ENCODE results near the gene JUNB. TPM values are rescaled to one million over a fixed set of nuclear protein-coding genes. Genes with fewer than 3 reads are reported as not detected.

JUNB gene
- total and polyA plus RNA-seq, 2 of the 13 experiments (the other 11 are each of a cell fraction or from before 2014, with no cell fraction given) = 7.7 to 8.2 TPM

DNA sequence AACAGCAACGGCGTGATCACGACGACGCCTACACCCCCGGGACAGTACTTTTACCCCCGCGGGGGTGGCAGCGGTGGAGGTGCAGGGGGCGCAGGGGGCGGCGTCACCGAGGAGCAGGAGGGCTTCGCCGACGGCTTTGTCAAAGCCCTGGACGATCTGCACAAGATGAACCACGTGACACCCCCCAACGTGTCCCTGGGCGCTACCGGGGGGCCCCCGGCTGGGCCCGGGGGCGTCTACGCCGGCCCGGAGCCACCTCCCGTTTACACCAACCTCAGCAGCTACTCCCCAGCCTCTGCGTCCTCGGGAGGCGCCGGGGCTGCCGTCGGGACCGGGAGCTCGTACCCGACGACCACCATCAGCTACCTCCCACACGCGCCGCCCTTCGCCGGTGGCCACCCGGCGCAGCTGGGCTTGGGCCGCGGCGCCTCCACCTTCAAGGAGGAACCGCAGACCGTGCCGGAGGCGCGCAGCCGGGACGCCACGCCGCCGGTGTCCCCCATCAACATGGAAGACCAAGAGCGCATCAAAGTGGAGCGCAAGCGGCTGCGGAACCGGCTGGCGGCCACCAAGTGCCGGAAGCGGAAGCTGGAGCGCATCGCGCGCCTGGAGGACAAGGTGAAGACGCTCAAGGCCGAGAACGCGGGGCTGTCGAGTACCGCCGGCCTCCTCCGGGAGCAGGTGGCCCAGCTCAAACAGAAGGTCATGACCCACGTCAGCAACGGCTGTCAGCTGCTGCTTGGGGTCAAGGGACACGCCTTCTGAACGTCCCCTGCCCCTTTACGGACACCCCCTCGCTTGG, 966 bp downstream of the JUNB start (continued):
- TF ChIP-seq, protein P1, sequence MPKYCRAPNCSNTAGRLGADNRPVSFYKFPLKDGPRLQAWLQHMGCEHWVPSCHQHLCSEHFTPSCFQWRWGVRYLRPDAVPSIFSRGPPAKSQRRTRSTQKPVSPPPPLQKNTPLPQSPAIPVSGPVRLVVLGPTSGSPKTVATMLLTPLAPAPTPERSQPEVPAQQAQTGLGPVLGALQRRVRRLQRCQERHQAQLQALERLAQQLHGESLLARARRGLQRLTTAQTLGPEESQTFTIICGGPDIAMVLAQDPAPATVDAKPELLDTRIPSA (CRISPR knock-in tag; IDR thresholded peaks at IDR 0.05; ENCODE audit: borderline replicate concordance) = no peak
- TF ChIP-seq ZNF3 (CRISPR knock-in tag; IDR thresholded peaks at IDR 0.05) = no peak
- peak; percentile 53; the same call in 1 of the 2 replicates for TF ChIP-seq BORCS8-MEF2B (CRISPR knock-in tag; IDR thresholded peaks at IDR 0.05)
- no peak for TF ChIP-seq NFYC (CRISPR knock-in tag; IDR thresholded peaks at IDR 0.05)
- TF ChIP-seq PRPF4 (IDR thresholded peaks at IDR 0.05; ENCODE audit: low read depth, low read length, poor library complexity, severe bottlenecking) = no peak
- TF ChIP-seq AHR (CRISPR knock-in tag; IDR thresholded peaks at IDR 0.05) = no peak
- TF ChIP-seq HNF4G (IDR thresholded peaks at IDR 0.05; ENCODE audit: borderline replicate concordance, low read depth, low read length) = no peak
- no peak for TF ChIP-seq HNF4G (CRISPR knock-in tag; IDR thresholded peaks at IDR 0.05; ENCODE audit: borderline replicate concordance, low read depth)
- no peak for TF ChIP-seq ZNF235 (CRISPR knock-in tag; IDR thresholded peaks at IDR 0.05; ENCODE audit: borderline replicate concordance)
- TF ChIP-seq CCAR2 (optimal IDR thresholded peaks at IDR 0.05; ENCODE audit: low read depth, low read length) = no peak
- TF ChIP-seq, protein P2, sequence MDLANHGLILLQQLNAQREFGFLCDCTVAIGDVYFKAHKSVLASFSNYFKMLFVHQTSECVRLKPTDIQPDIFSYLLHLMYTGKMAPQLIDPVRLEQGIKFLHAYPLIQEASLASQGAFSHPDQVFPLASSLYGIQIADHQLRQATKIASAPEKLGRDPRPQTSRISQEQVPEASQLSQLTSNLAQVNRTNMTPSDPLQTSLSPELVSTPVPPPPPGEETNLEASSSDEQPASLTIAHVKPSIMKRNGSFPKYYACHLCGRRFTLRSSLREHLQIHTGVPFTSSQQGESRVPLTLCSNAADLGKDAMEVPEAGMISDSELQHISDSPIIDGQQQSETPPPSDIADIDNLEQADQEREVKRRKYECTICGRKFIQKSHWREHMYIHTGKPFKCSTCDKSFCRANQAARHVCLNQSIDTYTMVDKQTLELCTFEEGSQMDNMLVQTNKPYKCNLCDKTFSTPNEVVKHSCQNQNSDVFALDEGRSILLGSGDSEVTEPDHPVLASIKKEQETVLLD (CRISPR knock-in tag; IDR thresholded peaks at IDR 0.05; ENCODE audit: low read depth) = no peak
- no peak for TF ChIP-seq ZNF598 (CRISPR knock-in tag; IDR thresholded peaks at IDR 0.05; ENCODE audit: borderline replicate concordance)
- TF ChIP-seq CBFB (CRISPR knock-in tag; IDR thresholded peaks at IDR 0.05) = no peak
- TF ChIP-seq ZNF30 (CRISPR knock-in tag; IDR thresholded peaks at IDR 0.05) = no peak
- no peak for TF ChIP-seq ZNF572 (CRISPR knock-in tag; IDR thresholded peaks at IDR 0.05)
- no peak for TF ChIP-seq FOXK2 (IDR thresholded peaks at IDR 0.05)
- TF ChIP-seq, protein P3, sequence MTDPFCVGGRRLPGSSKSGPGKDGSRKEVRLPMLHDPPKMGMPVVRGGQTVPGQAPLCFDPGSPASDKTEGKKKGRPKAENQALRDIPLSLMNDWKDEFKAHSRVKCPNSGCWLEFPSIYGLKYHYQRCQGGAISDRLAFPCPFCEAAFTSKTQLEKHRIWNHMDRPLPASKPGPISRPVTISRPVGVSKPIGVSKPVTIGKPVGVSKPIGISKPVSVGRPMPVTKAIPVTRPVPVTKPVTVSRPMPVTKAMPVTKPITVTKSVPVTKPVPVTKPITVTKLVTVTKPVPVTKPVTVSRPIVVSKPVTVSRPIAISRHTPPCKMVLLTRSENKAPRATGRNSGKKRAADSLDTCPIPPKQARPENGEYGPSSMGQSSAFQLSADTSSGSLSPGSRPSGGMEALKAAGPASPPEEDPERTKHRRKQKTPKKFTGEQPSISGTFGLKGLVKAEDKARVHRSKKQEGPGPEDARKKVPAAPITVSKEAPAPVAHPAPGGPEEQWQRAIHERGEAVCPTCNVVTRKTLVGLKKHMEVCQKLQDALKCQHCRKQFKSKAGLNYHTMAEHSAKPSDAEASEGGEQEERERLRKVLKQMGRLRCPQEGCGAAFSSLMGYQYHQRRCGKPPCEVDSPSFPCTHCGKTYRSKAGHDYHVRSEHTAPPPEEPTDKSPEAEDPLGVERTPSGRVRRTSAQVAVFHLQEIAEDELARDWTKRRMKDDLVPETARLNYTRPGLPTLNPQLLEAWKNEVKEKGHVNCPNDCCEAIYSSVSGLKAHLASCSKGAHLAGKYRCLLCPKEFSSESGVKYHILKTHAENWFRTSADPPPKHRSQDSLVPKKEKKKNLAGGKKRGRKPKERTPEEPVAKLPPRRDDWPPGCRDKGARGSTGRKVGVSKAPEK (CRISPR knock-in tag; IDR thresholded peaks at IDR 0.05; ENCODE audit: borderline replicate concordance) = no peak
- TF ChIP-seq EHMT2 (IDR thresholded peaks at IDR 0.05; ENCODE audit: borderline replicate concordance, low read depth, low read length) = no peak
- TF ChIP-seq ZNF788 (CRISPR knock-in tag; IDR thresholded peaks at IDR 0.05; ENCODE audit: borderline replicate concordance) = no peak
- TF ChIP-seq, protein P4, sequence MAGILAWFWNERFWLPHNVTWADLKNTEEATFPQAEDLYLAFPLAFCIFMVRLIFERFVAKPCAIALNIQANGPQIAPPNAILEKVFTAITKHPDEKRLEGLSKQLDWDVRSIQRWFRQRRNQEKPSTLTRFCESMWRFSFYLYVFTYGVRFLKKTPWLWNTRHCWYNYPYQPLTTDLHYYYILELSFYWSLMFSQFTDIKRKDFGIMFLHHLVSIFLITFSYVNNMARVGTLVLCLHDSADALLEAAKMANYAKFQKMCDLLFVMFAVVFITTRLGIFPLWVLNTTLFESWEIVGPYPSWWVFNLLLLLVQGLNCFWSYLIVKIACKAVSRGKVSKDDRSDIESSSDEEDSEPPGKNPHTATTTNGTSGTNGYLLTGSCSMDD (CRISPR knock-in tag; IDR thresholded peaks at IDR 0.05) = no peak; the same call in 1 of the 2 replicates
- TF ChIP-seq, protein P5, sequence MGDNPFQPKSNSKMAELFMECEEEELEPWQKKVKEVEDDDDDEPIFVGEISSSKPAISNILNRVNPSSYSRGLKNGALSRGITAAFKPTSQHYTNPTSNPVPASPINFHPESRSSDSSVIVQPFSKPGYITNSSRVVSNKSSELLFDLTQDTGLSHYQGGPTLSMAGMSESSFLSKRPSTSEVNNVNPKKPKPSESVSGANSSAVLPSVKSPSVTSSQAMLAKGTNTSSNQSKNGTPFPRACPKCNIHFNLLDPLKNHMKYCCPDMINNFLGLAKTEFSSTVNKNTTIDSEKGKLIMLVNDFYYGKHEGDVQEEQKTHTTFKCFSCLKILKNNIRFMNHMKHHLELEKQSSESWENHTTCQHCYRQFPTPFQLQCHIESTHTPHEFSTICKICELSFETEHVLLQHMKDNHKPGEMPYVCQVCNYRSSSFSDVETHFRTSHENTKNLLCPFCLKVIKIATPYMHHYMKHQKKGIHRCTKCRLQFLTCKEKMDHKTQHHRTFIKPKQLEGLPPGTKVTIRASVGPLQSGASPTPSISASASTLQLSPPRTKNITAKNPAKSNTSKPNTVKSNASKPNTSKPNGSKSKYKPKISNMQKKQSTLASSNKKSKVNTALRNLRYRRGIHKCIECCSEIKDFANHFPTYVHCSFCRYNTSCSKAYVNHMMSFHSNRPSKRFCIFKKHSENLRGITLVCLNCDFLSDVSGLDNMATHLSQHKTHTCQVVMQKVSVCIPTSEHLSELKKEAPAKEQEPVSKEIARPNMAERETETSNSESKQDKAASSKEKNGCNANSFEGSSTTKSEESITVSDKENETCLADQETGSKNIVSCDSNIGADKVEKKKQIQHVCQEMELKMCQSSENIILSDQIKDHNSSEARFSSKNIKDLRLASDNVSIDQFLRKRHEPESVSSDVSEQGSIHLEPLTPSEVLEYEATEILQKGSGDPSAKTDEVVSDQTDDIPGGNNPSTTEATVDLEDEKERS (CRISPR knock-in tag; IDR thresholded peaks at IDR 0.05) = no peak

All from HepG2 (cell line).